Measurements from ENCODE around the gene HHIP.

HHIP gene

DNA sequence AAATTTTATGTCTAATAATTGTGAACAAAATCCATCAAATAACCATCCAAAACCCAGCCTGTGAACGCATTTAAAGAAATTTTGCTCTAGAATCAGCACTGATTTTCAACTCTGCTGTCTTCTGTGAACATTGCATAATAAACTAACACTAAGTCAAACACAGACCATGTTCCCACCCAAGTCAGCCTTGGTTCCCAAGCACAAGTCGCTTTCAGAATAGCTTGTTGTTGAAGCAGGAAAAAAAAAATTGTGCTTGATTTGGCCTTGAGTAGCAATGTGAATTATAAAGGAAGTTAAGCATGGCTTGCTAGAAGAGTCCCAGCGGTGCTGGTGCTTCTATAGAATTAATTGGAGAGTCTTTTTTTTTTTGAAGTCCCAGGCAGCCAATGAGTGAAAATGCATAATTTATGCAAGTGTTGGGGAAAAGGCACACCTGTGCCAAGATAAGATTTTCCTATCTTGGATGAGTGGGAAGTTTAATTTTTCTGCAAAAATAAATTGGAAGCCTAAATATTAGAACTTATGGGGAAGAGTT is 42.1 kb downstream of the HHIP start:
- Histone ChIP-seq H3K4me2 (ENCODE audit: low read length) (no peak overlapping the region), H3K27me3 (ENCODE audit: insufficient read depth, low read length) (no peaks in the 10 kb centered on the region), H4K20me1 (ENCODE audit: insufficient read depth, low read length) (no peaks in the 10 kb centered on the region), H3K27ac (ENCODE audit: low read depth, low read length, poor library complexity, severe bottlenecking) (no peak overlapping the region), H3K79me2 (ENCODE audit: insufficient read depth, low read length) (no peaks in the 10 kb centered on the region), H3K4me3 (ENCODE audit: low read depth, low read length, poor library complexity, severe bottlenecking) (no peak overlapping the region), H3K9me2 (ENCODE audit: low read depth, low read length) (no peaks in the 10 kb centered on the region; the same call in 1 of the 2 replicates), H3K4me1 (ENCODE audit: insufficient read depth, low read length, severe bottlenecking) (no peaks in the 10 kb centered on the region), H3K36me3 (ENCODE audit: insufficient read depth, low read length) (no peaks in the 10 kb centered on the region), H3K9ac (ENCODE audit: low read length) (no peak overlapping the region), H3F3A (ENCODE audit: insufficient read depth, low read length) (no peaks in the 10 kb centered on the region), H3K9me3 (ENCODE audit: low read length) (no peaks in the 10 kb centered on the region), H2AFZ (ENCODE audit: low read length) (no peak overlapping the region)
- TF ChIP-seq EZH2 (IDR thresholded peaks at IDR 0.05; ENCODE audit: borderline replicate concordance, low read length): no peak
- TF ChIP-seq CTCF (IDR thresholded peaks at IDR 0.05; ENCODE audit: low read length): no peak

DNA sequence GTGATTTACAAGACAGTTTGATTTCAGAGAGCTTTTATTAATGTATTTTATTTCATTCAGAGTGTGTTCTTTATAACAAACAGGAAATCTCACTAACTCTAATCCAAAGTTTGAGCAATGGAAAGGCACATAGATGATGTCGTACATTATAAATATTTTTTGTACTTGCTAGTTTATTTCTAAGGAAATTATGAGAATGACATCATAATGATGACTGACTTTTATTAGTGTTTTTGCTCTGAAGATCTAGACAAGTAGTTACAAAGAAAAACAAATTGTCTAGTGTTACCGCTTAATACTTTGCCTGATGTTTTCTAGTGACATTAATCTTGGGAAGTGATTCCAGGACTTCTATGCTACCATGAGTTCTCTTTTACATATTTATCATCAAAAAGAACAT is 43.2 kb downstream of the HHIP start:
- Histone ChIP-seq H3K9me2 (ENCODE audit: low read depth, low read length) (no peaks in the 10 kb centered on the region; the same call in 1 of the 2 replicates), H2AFZ (ENCODE audit: low read length) (no peak overlapping the region), H3K9ac (ENCODE audit: low read length) (no peak overlapping the region), H3K9me3 (ENCODE audit: low read length) (no peaks in the 10 kb centered on the region), H3K79me2 (ENCODE audit: insufficient read depth, low read length) (no peaks in the 10 kb centered on the region), H3K27me3 (ENCODE audit: insufficient read depth, low read length) (no peaks in the 10 kb centered on the region), H3K36me3 (ENCODE audit: insufficient read depth, low read length) (no peaks in the 10 kb centered on the region), H3K27ac (ENCODE audit: low read depth, low read length, poor library complexity, severe bottlenecking) (no peak overlapping the region), H3F3A (ENCODE audit: insufficient read depth, low read length) (no peaks in the 10 kb centered on the region), H3K4me1 (ENCODE audit: insufficient read depth, low read length, severe bottlenecking) (no peaks in the 10 kb centered on the region), H3K4me2 (ENCODE audit: low read length) (no peak overlapping the region), H3K4me3 (ENCODE audit: low read depth, low read length, poor library complexity, severe bottlenecking) (no peak overlapping the region), H4K20me1 (ENCODE audit: insufficient read depth, low read length) (no peaks in the 10 kb centered on the region)
- no peak for TF ChIP-seq CTCF (IDR thresholded peaks at IDR 0.05; ENCODE audit: low read length)
- no peak for TF ChIP-seq EZH2 (IDR thresholded peaks at IDR 0.05; ENCODE audit: borderline replicate concordance, low read length)

DNA sequence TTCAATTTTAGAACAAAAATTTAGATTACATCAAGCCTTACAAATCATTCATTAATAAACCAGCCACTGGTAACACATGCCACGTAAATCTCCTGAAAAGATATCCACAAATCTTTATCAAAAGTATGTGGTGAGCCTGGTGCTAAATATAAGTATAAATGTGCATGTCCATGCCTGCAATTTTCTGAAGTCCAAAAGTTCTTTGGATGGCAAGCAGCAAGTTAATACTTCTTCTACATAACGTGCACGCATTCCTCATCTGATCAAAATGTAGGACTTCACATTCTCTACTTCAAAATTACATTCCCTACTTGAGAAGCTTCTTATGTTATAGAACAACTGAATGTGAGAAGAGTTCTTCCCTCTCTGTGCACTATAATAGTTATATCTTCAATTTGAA is 49.8 kb downstream of the HHIP start:
- no peak overlapping the region for H3K4me3 ChIP-seq (ENCODE audit: low read depth, low read length, poor library complexity, severe bottlenecking)
- no peak for TF ChIP-seq CTCF (IDR thresholded peaks at IDR 0.05; ENCODE audit: low read length)
- TF ChIP-seq EZH2 (IDR thresholded peaks at IDR 0.05; ENCODE audit: borderline replicate concordance, low read length): no peak
- H3K4me1 ChIP-seq (ENCODE audit: insufficient read depth, low read length, severe bottlenecking): no peaks in the 10 kb centered on the region
- no peaks in the 10 kb centered on the region for H3K27me3 ChIP-seq (ENCODE audit: insufficient read depth, low read length)
- H3K9ac ChIP-seq (ENCODE audit: low read length): no peak overlapping the region
- H3K27ac ChIP-seq (ENCODE audit: low read depth, low read length, poor library complexity, severe bottlenecking): no peak overlapping the region
- H3K9me3 ChIP-seq (ENCODE audit: low read length): no peaks in the 10 kb centered on the region
- no peaks in the 10 kb centered on the region for H3K36me3 ChIP-seq (ENCODE audit: insufficient read depth, low read length)
- H3K79me2 ChIP-seq (ENCODE audit: insufficient read depth, low read length): no peaks in the 10 kb centered on the region
- H2AFZ ChIP-seq (ENCODE audit: low read length): no peak overlapping the region
- H3F3A ChIP-seq (ENCODE audit: insufficient read depth, low read length): no peaks in the 10 kb centered on the region
- H3K4me2 ChIP-seq (ENCODE audit: low read length): no peak overlapping the region
- no peaks in the 10 kb centered on the region for H4K20me1 ChIP-seq (ENCODE audit: insufficient read depth, low read length)
- H3K9me2 ChIP-seq (ENCODE audit: low read depth, low read length): no peaks in the 10 kb centered on the region
